ENCODE data around the gene PODN.

DNA sequence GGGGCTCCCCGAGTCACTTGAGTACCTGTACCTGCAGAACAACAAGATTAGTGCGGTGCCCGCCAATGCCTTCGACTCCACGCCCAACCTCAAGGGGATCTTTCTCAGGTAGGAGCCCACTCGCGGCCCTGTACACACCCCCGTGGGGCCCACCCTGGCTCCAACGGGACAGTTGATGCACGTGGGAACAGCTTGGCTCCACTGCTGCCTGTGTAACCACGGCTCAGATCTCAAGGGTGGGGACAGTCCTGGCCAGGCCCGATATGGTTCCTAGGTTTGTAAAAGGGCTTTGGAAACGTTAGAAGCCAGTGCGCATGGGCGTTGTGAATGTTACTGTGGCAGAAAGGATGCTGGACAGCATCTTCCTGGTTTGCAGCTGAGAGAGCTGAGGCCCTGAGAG, 18.8 kb downstream of the PODN start:
- TF ChIP-seq, protein P1, sequence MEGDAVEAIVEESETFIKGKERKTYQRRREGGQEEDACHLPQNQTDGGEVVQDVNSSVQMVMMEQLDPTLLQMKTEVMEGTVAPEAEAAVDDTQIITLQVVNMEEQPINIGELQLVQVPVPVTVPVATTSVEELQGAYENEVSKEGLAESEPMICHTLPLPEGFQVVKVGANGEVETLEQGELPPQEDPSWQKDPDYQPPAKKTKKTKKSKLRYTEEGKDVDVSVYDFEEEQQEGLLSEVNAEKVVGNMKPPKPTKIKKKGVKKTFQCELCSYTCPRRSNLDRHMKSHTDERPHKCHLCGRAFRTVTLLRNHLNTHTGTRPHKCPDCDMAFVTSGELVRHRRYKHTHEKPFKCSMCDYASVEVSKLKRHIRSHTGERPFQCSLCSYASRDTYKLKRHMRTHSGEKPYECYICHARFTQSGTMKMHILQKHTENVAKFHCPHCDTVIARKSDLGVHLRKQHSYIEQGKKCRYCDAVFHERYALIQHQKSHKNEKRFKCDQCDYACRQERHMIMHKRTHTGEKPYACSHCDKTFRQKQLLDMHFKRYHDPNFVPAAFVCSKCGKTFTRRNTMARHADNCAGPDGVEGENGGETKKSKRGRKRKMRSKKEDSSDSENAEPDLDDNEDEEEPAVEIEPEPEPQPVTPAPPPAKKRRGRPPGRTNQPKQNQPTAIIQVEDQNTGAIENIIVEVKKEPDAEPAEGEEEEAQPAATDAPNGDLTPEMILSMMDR (IDR thresholded peaks at IDR 0.05) = no peak
- no peak for TF ChIP-seq POLR2A (IDR thresholded peaks at IDR 0.05)
- no peak for TF ChIP-seq POLR2AphosphoS5 (IDR thresholded peaks at IDR 0.05)
- TF ChIP-seq EP300 (IDR thresholded peaks at IDR 0.05) = no peak
